HepG2 (cell line): ENCODE results near the gene FETUB.

Source experiments
- GABPA ChIP-seq, 2 experiments: IDR thresholded peaks; 2 replicates each; pipeline ENCODE4 v1.6.1; 2011 to 2016; ENCODE audit warnings: low read depth in 2 of 2, low read length in 1 of 2, missing biosample characterization in 1 of 2, missing genetic modification characterization in 1 of 2
- KAT7 ChIP-seq: IDR thresholded peaks from 2 replicates; pipeline ENCODE4 v1.6.1; 2018; ENCODE audit warnings: borderline replicate concordance, missing compliant biosample characterization
- ZFX ChIP-seq: sonication (generic); formaldehyde crosslinking; IDR thresholded peaks from 2 replicates; pipeline ENCODE4 v1.4.0; 2020; ENCODE audit warnings: mild to moderate bottlenecking, low read depth, missing genetic modification reagents, moderate library complexity
- ZKSCAN1 ChIP-seq: fragments of 150-350 bp; IDR thresholded peaks from 2 replicates; pipeline ENCODE4 v1.6.1; 2014; ENCODE audit warnings: low read length
- ZSCAN29 ChIP-seq: sonication (generic); formaldehyde crosslinking; conservative IDR thresholded peaks from 2 replicates; pipeline ENCODE4 v1.4.0; 2020; ENCODE audit warnings: mild to moderate bottlenecking, missing genetic modification reagents
- TF ChIP-seq, protein P1 (sequence below): IDR thresholded peaks from 2 replicates; pipeline ENCODE4 v1.6.1; 2012; ENCODE audit warnings: inconsistent platforms

DNA sequence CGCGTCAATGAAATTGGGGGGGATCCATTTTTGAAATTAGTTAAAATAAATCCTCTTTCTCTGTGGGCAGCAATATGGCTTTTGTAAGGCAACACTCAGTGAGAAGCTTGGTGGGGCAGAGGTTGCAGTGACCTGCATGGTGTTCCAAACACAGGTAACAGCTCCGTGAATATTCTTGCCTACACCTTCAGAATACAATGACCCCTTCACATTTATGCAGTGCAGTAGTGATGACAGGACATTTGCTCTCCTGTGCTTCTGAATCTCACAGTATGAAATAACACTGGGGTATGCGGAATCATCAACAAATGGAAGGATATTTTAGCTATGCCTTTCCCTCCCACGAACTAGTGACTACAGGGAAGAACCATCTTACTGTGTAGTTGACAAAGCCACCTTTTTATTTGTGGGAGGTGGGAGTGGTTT, 20.4 kb upstream of the FETUB start:
- TF ChIP-seq KAT7 (no peak), GABPA (IDR thresholded peaks at IDR 0.05; ENCODE audit: low read depth, low read length) (no peak), GABPA (CRISPR knock-in tag; IDR thresholded peaks at IDR 0.05; ENCODE audit: low read depth) (no peak), ZSCAN29 (no peak), ZKSCAN1 (no peak), ZFX (CRISPR knock-in tag) (no peak)
- TF ChIP-seq, protein P1, sequence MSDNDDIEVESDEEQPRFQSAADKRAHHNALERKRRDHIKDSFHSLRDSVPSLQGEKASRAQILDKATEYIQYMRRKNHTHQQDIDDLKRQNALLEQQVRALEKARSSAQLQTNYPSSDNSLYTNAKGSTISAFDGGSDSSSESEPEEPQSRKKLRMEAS, result no peak
